ENCODE data around the gene EVX2. TPM values are rescaled to one million over a fixed set of nuclear protein-coding genes. Genes with fewer than 3 reads are reported as not detected.

The EVX2 gene
- not detected in 5 replicates for total RNA-seq (2022; extraction: Qiagen RNA extraction; ENCODE audit: low read depth)

DNA sequence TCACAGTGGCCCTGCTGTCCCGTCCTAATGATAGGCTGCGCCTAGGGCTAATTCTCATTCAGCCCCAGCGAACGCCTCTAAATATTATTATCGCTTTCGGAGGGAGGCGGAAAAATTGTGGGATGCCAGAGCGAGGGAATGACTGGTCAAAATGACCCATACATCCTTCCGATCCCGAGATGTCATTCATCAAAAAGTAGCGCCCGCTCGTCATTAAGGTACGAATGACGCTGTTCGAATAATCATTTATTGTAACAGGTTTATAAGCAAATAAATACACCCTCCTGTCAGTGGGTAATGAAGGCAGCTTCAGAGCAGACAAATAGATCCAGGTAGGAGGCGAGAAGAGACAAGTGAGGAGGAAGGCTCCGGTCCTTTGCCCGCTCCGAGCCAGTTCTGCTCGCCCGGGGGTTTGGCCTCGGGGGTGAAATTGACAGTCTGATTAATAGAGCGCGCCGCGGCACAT, at the start of gene EVX2:
Gene EVX2, minus strand, starts transcription at position 167 of the 466 bp plus-strand sequence. CDS start 186 bp downstream, outside the sequence.

DNA sequence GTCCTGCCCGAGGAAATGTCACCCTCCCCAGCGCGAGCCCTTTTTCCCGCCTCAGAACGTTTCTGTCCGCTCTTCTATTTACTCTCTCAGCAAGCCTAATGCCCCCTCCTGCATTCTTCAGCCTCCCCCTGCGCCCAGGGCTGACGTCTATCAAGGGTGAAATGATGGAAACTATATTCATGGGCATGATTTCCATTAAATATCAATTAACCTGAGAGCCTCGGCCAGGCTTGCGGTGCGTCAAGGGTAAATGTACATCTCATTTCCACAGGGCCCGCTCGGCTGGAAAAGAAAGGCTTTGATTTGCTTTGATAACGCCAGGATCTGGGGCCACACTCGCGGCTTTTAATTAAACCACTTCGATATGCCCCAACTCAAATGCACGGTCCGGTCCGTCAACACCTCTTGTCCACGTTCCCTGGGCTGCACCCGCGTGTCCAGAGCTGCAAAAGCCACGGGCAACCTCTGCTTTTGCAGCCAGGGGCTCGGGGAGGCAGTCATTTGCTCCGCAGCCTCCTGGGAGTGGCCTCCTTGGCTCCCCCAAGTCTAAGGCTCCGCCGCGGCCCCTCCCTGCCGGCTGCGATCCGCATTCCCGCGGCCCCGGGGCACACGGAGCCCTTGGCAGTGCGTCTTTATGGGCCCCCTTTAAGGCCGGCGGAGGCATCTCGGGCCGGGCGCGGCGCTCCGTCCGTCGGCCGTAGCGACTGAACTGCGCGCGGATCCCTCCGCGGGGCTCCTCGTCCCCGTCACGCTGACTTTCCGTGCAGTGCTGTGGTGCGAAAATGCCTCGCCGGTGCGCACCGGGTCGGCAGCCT, 45.4 kb upstream of the EVX2 start, which contains the start of gene HOXD8:
Gene HOXD8, plus strand, starts transcription at position 724 of the 815 bp plus-strand sequence. CDS start 662 bp downstream, outside the sequence.

DNA sequence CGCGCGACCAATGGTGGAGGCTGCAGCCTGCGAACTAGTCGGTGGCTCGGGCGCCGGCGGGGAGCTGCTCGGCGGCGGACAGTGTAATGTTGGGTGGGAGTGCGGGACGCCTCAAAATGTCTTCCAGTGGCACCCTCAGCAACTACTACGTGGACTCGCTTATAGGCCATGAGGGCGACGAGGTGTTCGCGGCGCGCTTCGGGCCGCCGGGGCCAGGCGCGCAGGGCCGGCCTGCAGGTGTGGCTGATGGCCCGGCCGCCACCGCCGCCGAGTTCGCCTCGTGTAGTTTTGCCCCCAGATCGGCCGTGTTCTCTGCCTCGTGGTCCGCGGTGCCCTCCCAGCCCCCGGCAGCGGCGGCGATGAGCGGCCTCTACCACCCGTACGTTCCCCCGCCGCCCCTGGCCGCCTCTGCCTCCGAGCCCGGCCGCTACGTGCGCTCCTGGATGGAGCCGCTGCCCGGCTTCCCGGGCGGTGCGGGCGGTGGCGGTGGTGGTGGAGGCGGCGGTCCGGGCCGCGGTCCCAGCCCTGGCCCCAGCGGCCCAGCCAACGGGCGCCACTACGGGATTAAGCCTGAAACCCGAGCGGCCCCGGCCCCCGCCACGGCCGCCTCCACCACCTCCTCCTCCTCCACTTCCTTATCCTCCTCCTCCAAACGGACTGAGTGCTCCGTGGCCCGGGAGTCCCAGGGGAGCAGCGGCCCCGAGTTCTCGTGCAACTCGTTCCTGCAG, 39.1 kb upstream of the EVX2 start, which contains the start of gene HOXD9:
Gene HOXD9, plus strand, starts transcription at position 37 of the 728 bp plus-strand sequence. Its CDS starts 50 bp downstream, at position 87.

DNA sequence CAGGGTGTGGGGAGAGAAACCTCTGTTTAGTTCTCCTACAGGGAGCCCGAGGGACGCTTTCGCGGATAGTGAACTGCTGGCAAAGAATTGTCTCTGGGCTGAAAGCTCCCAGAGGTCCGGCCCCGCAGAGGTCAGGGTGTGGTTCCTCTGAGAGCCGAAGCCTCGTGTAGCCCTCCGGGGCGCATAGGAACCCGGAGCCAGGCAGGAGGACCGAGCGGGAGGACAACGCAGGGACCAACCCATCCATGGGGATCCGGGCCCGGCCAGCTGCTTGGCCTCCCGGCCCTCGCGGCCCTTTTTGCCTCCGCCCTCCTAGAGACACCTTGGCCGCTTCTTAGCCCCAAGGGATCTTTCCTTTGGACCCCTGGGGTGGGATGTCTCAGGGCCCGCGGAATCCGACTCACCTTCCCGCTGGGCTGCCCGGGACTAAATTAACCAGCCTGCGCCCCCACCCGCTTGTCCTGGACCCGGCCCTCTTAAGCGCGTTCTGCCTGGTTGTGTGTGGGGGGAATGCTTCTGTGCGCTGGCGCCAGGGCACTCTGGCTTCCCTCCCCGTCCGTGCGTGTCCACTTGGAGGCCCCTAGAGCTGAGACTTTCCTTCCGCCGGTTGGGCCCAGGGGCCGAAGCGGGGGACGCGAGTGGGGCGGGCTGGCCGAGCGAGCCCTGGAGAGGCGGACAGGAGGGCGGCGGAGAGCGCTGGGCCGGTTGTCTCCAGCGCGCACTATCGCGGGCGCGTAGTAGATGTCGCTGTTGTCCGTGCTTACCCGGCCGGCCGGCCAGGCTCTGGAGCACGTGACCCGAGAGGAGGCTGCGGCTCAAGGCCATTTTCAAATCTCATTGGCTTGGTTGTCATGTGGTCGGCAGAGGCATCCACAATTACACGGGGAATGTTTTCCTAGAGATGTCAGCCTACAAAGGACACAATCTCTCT, 32.4 kb upstream of the EVX2 start, which contains the start of gene HOXD10:
Gene HOXD10, plus strand, starts transcription at position 896 of the 931 bp plus-strand sequence. CDS start 56 bp downstream, outside the sequence.

DNA sequence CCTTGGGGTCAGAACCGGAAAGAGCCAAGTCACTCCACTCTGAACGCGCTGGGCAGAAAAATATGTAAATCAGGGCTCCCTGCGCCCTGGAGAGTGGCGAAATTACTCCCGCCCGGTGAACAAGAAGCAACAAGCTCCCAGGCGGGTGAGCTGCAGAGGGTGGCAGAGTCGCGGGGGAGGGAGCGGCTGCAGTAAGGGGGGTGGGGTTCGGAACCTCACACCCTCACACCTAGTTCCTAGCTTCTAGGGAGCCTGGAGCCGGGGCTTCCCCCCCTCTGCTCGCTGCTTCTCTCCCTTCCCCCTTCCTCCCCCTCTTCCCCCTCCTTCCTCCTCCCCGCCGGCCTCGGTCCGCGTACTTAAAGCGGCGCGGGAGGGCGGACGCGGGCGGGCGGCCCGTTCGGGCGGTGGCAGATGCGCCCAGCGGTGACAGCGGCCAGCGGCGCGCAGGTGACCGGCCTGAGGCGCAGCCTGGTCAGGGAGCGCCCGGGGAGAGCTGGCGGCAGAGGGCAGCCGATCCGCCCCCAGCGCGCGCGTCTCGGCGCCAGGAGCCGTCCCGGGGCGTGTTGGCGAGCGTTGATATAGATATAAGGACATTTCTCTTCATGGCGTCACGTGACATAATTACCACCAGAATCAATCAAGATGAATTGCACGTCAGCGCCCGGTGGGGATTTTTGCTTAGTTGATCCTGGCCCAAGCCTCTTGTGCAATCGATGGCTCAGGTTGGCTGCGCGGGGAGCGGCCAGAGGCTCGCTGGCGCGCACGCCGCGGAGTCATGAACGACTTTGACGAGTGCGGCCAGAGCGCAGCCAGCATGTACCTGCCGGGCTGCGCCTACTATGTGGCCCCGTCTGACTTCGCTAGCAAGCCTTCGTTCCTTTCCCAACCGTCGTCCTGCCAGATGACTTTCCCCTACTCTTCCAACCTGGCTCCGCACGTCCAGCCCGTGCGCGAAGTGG, 23.1 kb upstream of the EVX2 start, which contains the start of gene HOXD11:
Gene HOXD11, plus strand, starts transcription at position 700 of the 959 bp plus-strand sequence. Its CDS starts 76 bp downstream, at position 776.

DNA sequence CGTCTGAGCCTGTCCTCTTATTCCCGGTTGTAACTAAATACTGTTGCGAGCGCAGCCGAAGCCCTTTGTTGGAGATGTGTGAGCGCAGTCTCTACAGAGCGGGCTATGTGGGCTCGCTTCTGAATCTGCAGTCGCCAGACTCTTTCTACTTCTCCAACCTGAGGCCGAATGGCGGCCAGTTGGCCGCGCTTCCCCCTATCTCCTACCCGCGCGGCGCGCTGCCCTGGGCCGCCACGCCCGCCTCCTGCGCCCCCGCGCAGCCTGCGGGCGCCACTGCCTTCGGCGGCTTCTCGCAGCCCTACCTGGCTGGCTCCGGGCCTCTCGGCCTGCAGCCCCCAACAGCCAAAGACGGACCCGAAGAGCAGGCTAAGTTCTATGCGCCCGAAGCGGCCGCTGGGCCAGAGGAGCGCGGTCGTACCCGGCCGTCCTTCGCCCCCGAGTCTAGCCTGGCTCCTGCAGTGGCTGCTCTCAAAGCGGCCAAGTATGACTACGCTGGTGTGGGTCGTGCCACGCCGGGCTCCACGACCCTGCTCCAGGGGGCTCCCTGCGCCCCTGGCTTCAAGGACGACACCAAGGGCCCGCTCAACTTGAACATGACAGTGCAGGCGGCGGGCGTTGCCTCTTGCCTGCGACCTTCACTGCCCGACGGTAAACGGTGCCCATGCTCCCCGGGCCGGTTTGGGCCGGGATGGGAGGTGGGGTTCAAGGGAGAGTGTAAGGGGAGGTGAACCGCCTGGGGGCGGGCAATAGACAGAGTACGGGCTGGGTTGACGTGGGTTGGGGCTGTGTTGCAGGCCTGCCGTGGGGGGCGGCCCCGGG, 16.2 kb upstream of the EVX2 start, which contains the start of gene HOXD12:
Gene HOXD12, plus strand, starts transcription at position 68 of the 819 bp plus-strand sequence. Its CDS starts 7 bp downstream, at position 75.

DNA sequence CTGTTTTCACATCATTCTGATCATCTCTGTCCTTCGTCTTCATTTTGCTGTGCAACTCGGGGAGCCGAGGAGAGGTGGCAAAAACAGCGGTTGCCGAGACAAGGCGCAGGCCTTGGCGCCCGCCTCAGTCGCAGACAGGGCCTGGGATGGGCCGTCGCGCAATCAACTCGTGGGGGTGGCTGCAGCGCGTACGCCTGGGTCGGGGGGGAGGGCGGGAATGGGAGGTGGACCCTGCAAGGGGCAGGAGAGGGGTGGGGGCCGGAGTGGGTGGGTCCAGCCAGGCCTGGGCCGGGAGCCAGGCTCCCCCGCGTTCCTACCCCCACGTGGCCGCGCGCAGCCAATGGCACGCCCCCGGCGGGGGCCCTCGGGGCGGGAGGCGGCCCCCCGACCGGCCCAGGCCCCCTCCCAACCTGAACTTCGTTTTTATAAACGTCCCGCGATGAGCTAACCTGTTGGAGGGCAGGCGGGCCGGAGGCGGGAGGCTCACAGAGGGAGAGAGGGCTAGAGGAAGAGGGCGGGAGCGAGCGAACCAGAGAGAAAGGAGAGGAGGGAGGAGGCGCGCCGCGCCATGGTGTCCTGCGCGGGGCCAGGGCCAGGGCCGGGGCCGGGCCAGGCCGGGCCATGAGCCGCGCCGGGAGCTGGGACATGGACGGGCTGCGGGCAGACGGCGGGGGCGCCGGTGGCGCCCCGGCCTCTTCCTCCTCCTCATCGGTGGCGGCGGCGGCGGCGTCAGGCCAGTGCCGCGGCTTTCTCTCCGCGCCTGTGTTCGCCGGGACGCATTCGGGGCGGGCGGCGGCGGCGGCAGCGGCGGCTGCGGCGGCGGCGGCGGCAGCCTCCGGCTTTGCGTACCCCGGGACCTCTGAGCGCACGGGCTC, 8.7 kb upstream of the EVX2 start, which contains the start of gene HOXD13:
Gene HOXD13, plus strand, starts transcription at position 452 of the 875 bp plus-strand sequence. Its CDS starts 170 bp downstream, at position 622.

Other genes starting within 250 kb of the EVX2 start
- 11.0 to 20.4 TPM (median 14.4 TPM) in 5 replicates for gene LNPK, start 81.7 kb downstream of the EVX2 start, total RNA-seq (2022; extraction: Qiagen RNA extraction; ENCODE audit: low read depth)
- gene HOXD13, start 8.8 kb upstream of the EVX2 start, total RNA-seq (2022; extraction: Qiagen RNA extraction; ENCODE audit: low read depth): 0.16 to 0.34 TPM (median 0.30 TPM) in 5 replicates
- gene HOXD12, start 15.8 kb upstream of the EVX2 start, total RNA-seq (2022; extraction: Qiagen RNA extraction; ENCODE audit: low read depth): not detected in 5 replicates
- 6.1 to 8.3 TPM (median 6.6 TPM) in 5 replicates for gene HOXD11, start 23.3 kb upstream of the EVX2 start, total RNA-seq (2022; extraction: Qiagen RNA extraction; ENCODE audit: low read depth)
- gene HOXD10, start 32.8 kb upstream of the EVX2 start, total RNA-seq (2022; extraction: Qiagen RNA extraction; ENCODE audit: low read depth): 5.5 to 8.1 TPM (median 7.0 TPM) in 5 replicates
- gene HOXD9, start 38.8 kb upstream of the EVX2 start, total RNA-seq (2022; extraction: Qiagen RNA extraction; ENCODE audit: low read depth): 0.98 to 1.4 TPM (median 1.3 TPM) in 5 replicates
- gene HOXD8, start 45.7 kb upstream of the EVX2 start, total RNA-seq (2022; extraction: Qiagen RNA extraction; ENCODE audit: low read depth): 4.5 to 6.6 TPM (median 5.4 TPM) in 5 replicates
- 0.36 to 0.50 TPM (median 0.46 TPM) in 4 of 5 replicates, not detected in the other for gene HOXD4, start 67.6 kb upstream of the EVX2 start, total RNA-seq (2022; extraction: Qiagen RNA extraction; ENCODE audit: low read depth)
- 0.15 to 0.35 TPM (median 0.27 TPM) in 4 of 5 replicates, not detected in the other for gene HOXD3, start 73.3 kb upstream of the EVX2 start, total RNA-seq (2022; extraction: Qiagen RNA extraction; ENCODE audit: low read depth)
- gene HOXD1, start 104.7 kb upstream of the EVX2 start, total RNA-seq (2022; extraction: Qiagen RNA extraction; ENCODE audit: low read depth): 0.20 to 0.39 TPM (median 0.36 TPM) in 5 replicates
- gene MTX2, start 185.5 kb upstream of the EVX2 start, total RNA-seq (2022; extraction: Qiagen RNA extraction; ENCODE audit: low read depth): 43.9 to 50.9 TPM (median 44.9 TPM) in 5 replicates